GM23248 (cell line): ENCODE data around the gene LRMDA. TPM values are rescaled to one million over a fixed set of nuclear protein-coding genes. Genes with fewer than 3 reads are reported as not detected.

Experiments
- DNase-seq: peaks from one replicate; pipeline ENCODE4 v3.0.0-alpha.2; 2015
- H2AFZ ChIP-seq: fragments of 200-600 bp; sonication (generic); 2 replicates; pipeline ENCODE4 v1.6.1; 2016; ENCODE audit warnings: antibody characterized with exemption
- H3F3A ChIP-seq: fragments of 200-600 bp; sonication (generic); 2 replicates; pipeline ENCODE4 v1.6.1; 2016; ENCODE audit warnings: mild to moderate bottlenecking, antibody characterized with exemption, mixed run types; ENCODE audit not compliant: insufficient read depth
- H3K27ac ChIP-seq: fragments of 200-600 bp; sonication (generic); 2 replicates; pipeline ENCODE4 v1.5.1; 2016; ENCODE audit warnings: mild to moderate bottlenecking
- H3K27me3 ChIP-seq: fragments of 200-600 bp; sonication (generic); replicated peaks from 2 replicates; pipeline ENCODE4 v1.6.1; 2016; ENCODE audit warnings: mild to moderate bottlenecking; ENCODE audit not compliant: insufficient read depth
- H3K36me3 ChIP-seq: fragments of 200-600 bp; sonication (generic); 2 replicates; pipeline ENCODE4 v1.6.1; 2016; ENCODE audit warnings: low read depth, mild to moderate bottlenecking
- H3K4me1 ChIP-seq: fragments of 200-600 bp; sonication (generic); 2 replicates; pipeline ENCODE4 v1.6.1; 2016; ENCODE audit warnings: mild to moderate bottlenecking; ENCODE audit not compliant: insufficient read depth
- H3K4me2 ChIP-seq: fragments of 200-600 bp; sonication (generic); one replicate; pipeline ENCODE4 v1.6.1; 2016; ENCODE audit warnings: mild to moderate bottlenecking; ENCODE audit not compliant: unreplicated experiment
- H3K4me3 ChIP-seq: fragments of 200-600 bp; sonication (generic); 2 replicates; pipeline ENCODE4 v1.5.1; 2016; ENCODE audit warnings: mild to moderate bottlenecking
- H3K79me2 ChIP-seq: fragments of 200-600 bp; sonication (generic); 2 replicates; pipeline ENCODE4 v1.6.1; 2016; ENCODE audit warnings: mild to moderate bottlenecking; ENCODE audit not compliant: insufficient read depth
- H3K9ac ChIP-seq: fragments of 200-600 bp; sonication (generic); 2 replicates; pipeline ENCODE4 v1.6.1; 2016; ENCODE audit warnings: mild to moderate bottlenecking
- H3K9me2 ChIP-seq: fragments of 200-600 bp; sonication (generic); 2 replicates; pipeline ENCODE4 v1.6.1; 2016; ENCODE audit warnings: mixed run types, mild to moderate bottlenecking, moderate library complexity; ENCODE audit not compliant: insufficient read depth
- H3K9me3 ChIP-seq: fragments of 200-600 bp; sonication (generic); one replicate; pipeline ENCODE4 v1.6.1; 2017; ENCODE audit warnings: low read depth
- H4K20me1 ChIP-seq: fragments of 200-600 bp; sonication (generic); 2 replicates; pipeline ENCODE4 v1.6.0; 2016; ENCODE audit not compliant: insufficient read depth
- EZH2 ChIP-seq: fragments of 200-600 bp; sonication (generic); IDR thresholded peaks from 2 replicates; pipeline ENCODE4 v1.6.1; 2018; ENCODE audit warnings: antibody characterized with exemption, mild to moderate bottlenecking; ENCODE audit not compliant: insufficient read depth, poor library complexity, severe bottlenecking
- EZH2phosphoT487 ChIP-seq: fragments of 200-600 bp; sonication (generic); IDR thresholded peaks from 2 replicates; pipeline ENCODE4 v1.6.1; 2018; ENCODE audit warnings: antibody characterized with exemption, moderate library complexity, mild to moderate bottlenecking, low read depth; ENCODE audit not compliant: insufficient read depth
- WGBS, 2 experiments: methylation state at CpG; one replicate each; pipeline ENCODE4 v1.1.6; 2015 to 2017; ENCODE audit warnings: low lambda C conversion rate in 2 of 2, low coverage in 1 of 2; ENCODE audit errors: missing lambda C conversion rate in 2 of 2; 5-methylcytosine and 5-hydroxymethylcytosine counted together
- in situ Hi-C: fragments of 300-500 bp; cut with MboI; formaldehyde crosslinking; loops from 2 replicates; pipeline ENCODE4 v1.15.0; 2020
- polyA plus RNA-seq: library from polyadenylated mRNA; unstranded; fragments of >200 nt; fragmentation: Nextera tagmentation; extraction: Ambion mirVana; gene quantifications from 2 replicates; pipeline ENCODE4 v1.2.1, GENCODE V29; 2016
- total RNA-seq: library from RNA; depleted of rRNA; stranded (reverse); fragments of >200 nt; shearing (Covaris generic); gene quantifications from 2 replicates; pipeline ENCODE4 v1.2.3, GENCODE V29; 2014

LRMDA gene
- total and polyA plus RNA-seq, 2 experiments from 2014 or later: 2.6 TPM; not detected in 1

DNA sequence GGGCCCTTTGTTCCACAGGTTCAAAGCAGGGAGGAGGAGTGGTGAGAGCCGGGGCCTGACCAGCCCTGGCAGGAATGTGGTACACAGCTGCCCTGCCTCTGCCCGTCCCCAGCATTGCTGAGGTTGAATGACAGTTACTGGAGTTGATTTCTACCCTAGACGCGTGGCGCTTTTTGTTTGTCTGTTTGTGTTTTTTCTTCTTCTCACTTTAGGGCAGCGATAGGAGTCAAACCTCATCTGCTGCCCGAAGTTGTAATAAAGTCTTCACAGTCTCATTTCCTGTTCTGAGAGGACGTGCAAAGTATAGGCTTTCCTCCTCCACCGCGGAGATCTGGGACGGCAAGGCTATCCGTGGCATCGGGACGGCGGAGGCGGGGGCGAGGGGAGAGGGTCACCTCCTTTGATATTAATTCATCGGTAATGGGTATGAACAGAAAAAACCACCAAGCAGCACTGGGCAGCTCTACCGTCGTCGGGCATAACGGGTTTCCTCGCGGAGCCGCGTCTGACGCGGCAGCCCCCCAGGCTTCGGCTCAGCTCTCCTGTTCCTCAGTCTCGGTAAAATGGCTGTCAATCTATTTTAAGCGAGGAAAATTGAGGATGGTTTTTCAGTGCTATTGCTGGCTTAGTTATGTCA lies 160.8 kb downstream of the LRMDA start:
- H3K27ac ChIP-seq: no peak overlapping the region
- DNase-seq: no peak
- H3K27me3 ChIP-seq: peaks cover 14% of the 10 kb centered on the region
- H3K9ac ChIP-seq: no peak overlapping the region
- no peaks in the 10 kb centered on the region for H3K36me3 ChIP-seq
- no peak overlapping the region for H3K4me3 ChIP-seq
- in situ Hi-C loops: no loop called here
- H3K9me3 ChIP-seq: no peaks in the 10 kb centered on the region
- no peak overlapping the region for H3K4me2 ChIP-seq
- no peaks in the 10 kb centered on the region for H3K9me2 ChIP-seq
- H3F3A ChIP-seq: no peaks in the 10 kb centered on the region
- H3K4me1 ChIP-seq: no peaks in the 10 kb centered on the region
- no peaks in the 10 kb centered on the region for H4K20me1 ChIP-seq
- no peak overlapping the region for H2AFZ ChIP-seq
- TF ChIP-seq EZH2phosphoT487 (no peak), EZH2 (no peak)
- no peaks in the 10 kb centered on the region for H3K79me2 ChIP-seq
- 91 to 94% methylated on average over 30 to 31 of the region's 31 CpGs for WGBS, 2 experiments

DNA sequence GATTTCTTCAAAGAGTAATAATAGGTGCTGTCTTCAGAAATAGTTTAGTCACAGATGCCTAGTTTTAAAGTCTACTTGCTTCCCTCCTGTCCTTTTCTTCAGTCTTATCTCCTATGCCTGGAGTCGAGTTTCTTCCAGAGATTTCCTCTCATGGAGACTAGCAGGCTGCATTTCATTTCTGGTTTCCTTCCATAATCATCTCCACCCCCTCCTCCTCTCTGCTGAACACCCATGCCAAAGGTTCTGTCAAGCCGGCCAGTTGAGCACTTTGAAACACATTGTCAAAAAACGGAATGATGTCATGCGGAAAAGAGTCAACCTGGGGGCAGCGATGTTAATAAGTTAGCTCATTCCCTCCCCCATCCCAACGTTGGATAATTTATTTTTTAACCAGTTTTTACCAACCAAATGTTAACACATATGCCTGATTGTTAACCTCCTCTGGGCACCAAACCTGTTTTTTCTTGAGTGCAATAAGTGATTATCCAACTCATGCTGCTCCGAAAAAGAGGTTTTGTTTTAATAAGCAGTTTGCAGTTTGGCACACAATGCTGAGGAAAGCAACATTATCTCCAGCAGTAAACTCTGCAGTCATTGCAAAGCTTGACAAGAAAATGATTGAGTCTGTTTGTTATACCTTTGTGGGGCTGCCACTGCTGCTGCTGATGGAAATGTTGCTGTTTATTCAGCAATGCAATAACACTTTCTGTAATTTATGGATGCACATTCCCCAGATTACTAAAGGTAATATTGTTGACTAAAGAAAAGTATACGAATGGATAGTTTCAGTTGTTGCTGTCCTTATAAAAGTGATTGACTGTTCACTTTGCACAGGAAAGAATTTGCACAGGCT lies 161.6 kb downstream of the LRMDA start:
- no peak for DNase-seq
- no peak overlapping the region for H3K4me2 ChIP-seq

DNA sequence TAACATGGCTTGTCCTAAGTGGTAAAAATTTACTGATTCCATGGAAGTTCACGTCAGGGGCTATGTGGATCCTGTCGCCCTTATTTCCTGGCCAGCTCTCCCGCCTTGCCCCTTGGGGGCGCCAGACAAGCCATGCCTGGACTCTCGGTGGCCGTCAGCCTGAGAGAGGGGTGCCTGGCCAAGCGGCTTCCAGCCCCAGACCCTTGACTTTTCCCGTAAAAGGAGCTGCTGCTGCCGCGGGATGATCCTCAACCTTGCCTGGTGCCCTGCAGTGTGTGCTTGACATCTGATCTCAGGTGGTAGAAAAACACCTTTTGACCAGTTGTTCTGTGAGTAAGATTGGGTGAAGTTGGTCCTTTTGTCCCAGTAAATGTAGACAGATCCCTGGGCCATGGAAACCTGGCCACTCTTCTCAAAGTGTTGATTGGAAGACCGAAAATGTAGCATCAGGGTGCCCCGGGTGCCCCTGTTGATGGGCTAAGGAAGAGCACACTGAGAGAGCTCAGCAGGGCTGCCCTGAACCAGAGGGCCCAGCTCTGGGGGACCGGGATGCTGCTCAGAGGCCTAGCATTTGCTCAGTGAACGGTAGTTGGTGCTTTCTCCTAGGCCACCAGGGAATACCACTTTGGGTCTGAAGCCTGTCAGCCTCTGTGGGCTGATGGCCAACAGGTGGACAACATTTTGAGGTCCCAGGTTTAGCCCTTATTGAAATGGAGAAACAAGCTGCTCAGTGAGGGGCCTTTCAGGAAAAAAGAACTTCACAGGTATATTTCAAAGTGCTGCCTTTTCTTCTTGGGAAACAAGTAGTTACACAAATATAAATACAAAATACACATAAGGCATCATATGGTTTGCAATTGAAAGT lies 162.5 kb downstream of the LRMDA start:
- in situ Hi-C loops: no loop called here
- H3K9me3 ChIP-seq: no peaks in the 10 kb centered on the region
- no peaks in the 10 kb centered on the region for H3F3A ChIP-seq
- H3K9ac ChIP-seq: no peak overlapping the region
- TF ChIP-seq EZH2 (no peak), EZH2phosphoT487 (no peak)
- H3K4me2 ChIP-seq: no peak overlapping the region
- no peak overlapping the region for H3K27ac ChIP-seq
- H4K20me1 ChIP-seq: no peaks in the 10 kb centered on the region
- H2AFZ ChIP-seq: no peak overlapping the region
- no peak overlapping the region for H3K4me3 ChIP-seq
- no peaks in the 10 kb centered on the region for H3K9me2 ChIP-seq
- DNase-seq: no peak
- H3K4me1 ChIP-seq: no peaks in the 10 kb centered on the region
- H3K27me3 ChIP-seq: peaks cover 13% of the 10 kb centered on the region
- 84 to 86% methylated on average over 14 of the region's 14 CpGs for WGBS, 2 experiments
- H3K79me2 ChIP-seq: no peaks in the 10 kb centered on the region
- H3K36me3 ChIP-seq: no peaks in the 10 kb centered on the region

More for the DNA sequence above, 161.6 kb downstream of the LRMDA start:
- H3K4me1 ChIP-seq: no peaks in the 10 kb centered on the region
- 25 to 26% methylated on average over 8 of the region's 8 CpGs for WGBS, 2 experiments
- no peaks in the 10 kb centered on the region for H3K79me2 ChIP-seq
- H3K4me3 ChIP-seq: no peak overlapping the region
- no peak overlapping the region for H2AFZ ChIP-seq
- no peaks in the 10 kb centered on the region for H3K36me3 ChIP-seq
- in situ Hi-C loops: no loop called here
- no peak overlapping the region for H3K9ac ChIP-seq
- no peaks in the 10 kb centered on the region for H3F3A ChIP-seq
- H3K27ac ChIP-seq: no peak overlapping the region
- H3K9me3 ChIP-seq: no peaks in the 10 kb centered on the region
- H3K9me2 ChIP-seq: no peaks in the 10 kb centered on the region
- H4K20me1 ChIP-seq: no peaks in the 10 kb centered on the region
- peaks cover 11% of the 10 kb centered on the region for H3K27me3 ChIP-seq
- TF ChIP-seq EZH2 (no peak), EZH2phosphoT487 (no peak)

DNA sequence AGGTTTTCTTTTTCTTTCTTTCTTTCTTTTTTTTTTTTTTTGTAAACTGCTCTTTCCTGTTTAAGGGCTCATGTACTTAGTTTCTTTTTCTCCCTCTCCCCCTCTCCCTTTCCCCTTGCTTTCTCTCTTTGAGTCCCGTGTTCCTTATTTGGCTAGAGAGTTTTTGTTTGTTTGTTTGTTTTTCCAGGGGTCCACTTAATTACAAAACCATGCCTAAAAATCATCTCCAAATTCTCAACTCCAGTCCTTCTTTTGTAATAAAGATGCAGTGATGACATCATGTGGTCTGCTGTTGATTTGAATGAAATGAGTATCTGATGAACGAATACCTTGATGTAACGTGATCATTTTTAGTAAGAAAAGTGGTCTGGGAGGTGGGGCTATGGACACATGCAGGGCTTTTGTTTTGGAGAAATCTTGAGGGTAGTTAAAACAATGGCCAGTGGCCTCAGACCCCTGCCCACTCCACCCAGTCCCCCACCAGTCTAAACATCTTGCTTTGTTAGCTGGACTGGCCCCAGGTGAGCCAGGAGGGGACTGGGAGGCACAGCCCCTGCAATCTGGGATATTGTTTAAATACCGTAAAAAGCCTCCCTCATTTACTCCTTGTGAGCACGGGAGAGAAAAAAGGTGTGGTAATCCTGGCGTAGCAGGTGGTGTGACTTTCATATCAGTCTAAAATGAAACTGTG lies 165.7 kb downstream of the LRMDA start:
- no peak overlapping the region for H3K4me3 ChIP-seq

More for the DNA sequence above, 165.7 kb downstream of the LRMDA start:
- in situ Hi-C loops: no loop called here
- TF ChIP-seq EZH2phosphoT487 (no peak), EZH2 (no peak)
- Histone ChIP-seq H3K79me2 (no peaks in the 10 kb centered on the region), H3K9ac (no peak overlapping the region), H3K4me1 (no peaks in the 10 kb centered on the region), H3K36me3 (no peaks in the 10 kb centered on the region), H3K27me3 (peaks cover 20% of the 10 kb centered on the region), H3F3A (no peaks in the 10 kb centered on the region), H2AFZ (no peak overlapping the region), H3K27ac (no peak overlapping the region), H3K9me3 (no peaks in the 10 kb centered on the region), H3K9me2 (no peaks in the 10 kb centered on the region), H3K4me2 (no peak overlapping the region), H4K20me1 (no peaks in the 10 kb centered on the region)
- 80 to 82% methylated on average over 6 of the region's 6 CpGs for WGBS, 2 experiments
- no peak for DNase-seq
